Eye (tissue), 1 donor: ENCODE results near the gene PSMA3.

Experiments
- DNase-seq: peaks from one replicate; pipeline ENCODE4 v3.0.0-alpha.2; 2015

The PSMA3 gene

DNA sequence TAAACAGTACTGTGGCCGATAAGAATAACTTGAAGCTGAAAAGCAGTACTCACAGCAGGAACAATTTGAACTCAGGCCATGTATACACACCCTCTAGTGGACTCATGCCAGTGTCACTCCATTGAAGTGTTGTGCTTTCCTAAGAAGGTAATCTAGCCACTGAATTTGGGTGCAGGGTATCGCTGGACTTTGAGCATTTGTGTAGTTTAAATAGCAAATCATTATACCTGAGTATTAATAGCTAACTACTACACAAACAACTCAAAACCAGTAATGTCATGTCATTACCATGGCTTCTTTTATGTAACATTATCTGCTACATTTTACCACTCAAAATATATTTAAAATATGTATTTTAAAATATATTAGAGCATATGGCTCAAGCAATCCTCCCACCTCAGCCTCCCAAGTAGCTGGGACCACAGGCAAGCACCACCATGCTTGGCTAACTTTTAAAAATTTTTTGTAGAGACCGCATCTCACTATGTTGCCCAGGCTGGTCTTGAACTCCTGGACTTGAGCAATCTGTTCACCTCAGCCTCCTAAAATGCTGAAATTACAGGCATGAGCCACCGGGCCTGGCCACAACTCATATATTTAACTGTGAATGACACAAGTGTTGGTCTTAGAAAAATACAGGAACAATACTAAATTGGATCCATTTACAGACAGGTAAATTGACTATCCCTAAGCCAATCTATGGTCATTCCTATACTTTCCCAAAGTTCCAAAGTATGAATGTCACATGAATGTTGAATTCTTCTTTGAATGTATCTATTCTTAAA lies 28.1 kb downstream of the PSMA3 start:
- no peak for DNase-seq

- no peak for DNase-seq
These were observed 30.2 kb downstream of the PSMA3 start for GRCh38 chr14:58274881-58275280.

DNA sequence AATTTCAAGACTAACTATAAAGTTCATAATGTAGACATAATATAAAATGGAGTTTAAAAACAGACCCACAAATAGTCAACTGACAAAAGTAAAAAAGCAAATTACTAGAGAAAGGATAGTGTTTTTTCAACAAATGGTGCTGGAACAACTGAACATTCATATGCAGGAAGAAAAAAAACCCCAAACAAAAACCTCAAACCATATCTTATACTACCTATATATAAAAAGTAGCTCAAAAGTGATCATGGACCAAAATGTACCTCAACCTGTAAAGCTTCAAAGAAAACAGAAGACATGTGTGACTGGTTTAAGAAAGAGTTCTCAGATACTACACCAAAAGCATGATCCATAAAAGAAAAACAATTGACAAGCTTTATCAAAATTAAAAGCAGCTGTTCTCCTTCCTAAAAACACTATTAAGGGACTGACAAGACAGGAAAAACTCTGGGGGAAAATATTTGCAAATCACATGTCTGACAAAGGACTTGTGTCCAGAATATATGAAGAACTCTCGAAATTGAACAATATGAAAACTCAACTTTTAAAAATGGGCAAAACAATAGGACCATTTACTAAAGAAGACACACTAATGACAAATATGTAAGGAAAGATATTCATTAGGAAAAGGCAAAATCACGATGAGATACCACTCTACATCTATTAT lies 31.0 kb downstream of the PSMA3 start:
- no peak for DNase-seq

DNA sequence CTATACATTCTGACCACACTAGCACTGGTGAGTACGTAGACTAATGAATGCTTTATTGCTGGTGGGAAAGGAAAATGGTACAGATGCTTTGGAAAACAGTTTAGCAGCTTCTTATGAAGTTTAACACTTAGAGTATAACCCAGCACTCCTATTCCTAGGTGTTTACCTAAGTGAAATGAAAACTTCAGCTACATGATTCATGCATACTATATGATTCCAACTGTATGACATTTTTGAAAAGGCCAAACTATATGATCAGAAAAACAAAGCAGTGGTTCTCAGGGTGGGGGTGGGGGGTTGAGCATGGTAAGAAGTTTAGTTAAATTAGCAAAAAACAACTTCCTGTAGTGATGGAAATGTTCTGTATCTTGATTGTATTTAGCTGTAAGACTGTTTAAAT lies 31.6 kb downstream of the PSMA3 start:
- no peak for DNase-seq

DNA sequence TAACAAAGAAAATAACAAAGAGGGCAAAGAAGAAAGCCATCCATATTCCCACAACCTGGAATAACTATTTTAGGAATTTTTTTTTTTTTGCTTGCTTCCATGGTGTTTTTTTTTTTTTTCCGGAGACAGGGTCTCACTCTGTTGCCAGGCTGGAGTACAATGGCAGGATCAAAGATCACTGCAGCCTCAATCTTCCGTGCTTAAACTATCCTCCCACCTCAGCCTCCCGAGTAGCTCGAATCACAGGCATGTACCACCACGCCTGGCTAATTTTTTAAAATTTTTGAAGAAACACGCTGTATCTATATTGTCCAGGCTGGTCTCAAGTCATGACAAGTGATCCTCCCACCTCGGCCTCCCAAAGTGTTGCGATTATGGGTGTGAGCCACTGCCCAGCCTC lies 33.5 kb downstream of the PSMA3 start:
- DNase-seq: no peak

DNA sequence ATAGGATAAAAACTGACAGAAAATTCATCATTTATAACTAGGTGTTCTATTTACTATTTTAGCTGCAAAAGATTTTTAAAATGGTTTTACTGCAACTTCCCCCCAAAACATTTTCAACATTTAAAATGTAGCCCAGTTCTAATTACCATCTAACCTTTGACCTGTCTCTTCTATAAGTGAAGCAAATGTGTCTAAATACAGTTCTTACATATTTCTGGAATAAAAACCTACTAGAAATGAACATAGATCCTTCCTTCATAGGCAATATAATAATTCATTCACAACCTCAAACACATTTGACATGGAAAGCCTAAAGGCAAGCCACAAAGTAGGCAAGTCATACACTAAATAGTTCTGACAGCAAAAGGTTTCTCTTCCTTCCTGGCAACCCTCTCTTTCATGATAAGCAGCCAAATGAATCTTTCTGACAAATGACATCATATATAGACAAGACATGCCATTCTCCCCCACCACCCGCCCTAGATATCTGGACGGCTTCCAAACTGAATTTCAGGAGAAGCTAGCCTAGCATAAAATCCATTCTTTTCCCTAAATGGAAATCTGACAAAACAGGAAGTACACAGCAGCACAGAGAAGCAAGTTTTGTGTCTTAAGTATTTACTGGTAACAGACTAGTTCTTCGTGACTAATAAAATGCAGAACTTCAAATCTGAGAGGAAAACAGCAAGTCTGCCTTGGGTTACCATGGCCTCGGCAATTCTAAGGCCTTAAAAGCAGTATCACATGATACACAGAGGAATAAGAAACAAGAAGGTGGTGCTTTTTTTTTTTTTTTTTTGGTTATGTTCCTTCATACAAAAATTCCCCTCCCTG lies 36.5 kb downstream of the PSMA3 start:
- DNase-seq: peak; percentile 75

DNA sequence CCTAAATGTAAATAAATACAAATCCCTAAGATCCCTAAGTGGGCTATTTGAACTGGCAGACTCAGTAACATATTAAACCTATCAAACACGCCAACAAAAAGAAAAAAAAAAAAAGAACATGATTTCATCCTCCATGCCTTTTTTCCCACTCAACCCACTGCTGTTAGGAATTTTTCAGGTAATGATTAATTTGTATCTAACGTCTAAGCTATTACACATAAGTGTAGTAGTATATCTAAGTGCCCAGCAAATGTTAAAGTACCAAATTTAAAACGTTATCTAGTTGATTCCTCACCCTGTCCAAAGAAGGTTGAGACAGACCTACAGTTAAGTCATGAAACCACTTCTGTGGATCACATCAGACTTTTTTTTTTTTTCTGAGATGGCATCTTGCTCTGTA lies 37.3 kb downstream of the PSMA3 start:
- no peak for DNase-seq

- DNase-seq: no peak
These were observed 38.4 kb downstream of the PSMA3 start for GRCh38 chr14:58282925-58283593.

GRCh38 chr14:58283730-58284129 lies 39.1 kb downstream of the PSMA3 start:
- DNase-seq: no peak

DNA sequence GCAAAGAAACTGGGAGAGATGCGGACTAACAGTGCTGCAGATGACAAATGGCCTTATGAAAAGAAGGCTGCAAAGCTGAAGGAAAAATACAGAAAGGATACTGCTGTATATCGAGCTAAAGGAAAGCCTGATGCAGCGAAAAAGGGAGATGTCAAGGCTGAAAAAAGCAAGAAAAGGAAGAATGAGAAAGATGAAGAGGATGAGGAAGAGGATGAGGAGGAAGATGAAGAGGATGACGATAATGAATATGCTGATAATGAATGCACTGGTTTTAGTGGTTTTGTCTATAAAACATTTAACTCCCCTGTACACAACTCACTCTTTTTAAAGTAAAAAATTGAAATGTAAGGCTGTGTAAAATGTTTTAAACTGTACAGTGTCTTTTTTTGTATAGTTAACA lies 40.5 kb downstream of the PSMA3 start:
- DNase-seq: no peak

GRCh38 chr14:58287607-58288042 lies 43.0 kb downstream of the PSMA3 start:
- DNase-seq: no peak

- DNase-seq: no peak
These were observed 43.6 kb downstream of the PSMA3 start for GRCh38 chr14:58288106-58288792.

- DNase-seq: no peak
These were observed 47.0 kb downstream of the PSMA3 start for GRCh38 chr14:58291646-58292045.

- no peak for DNase-seq
These were observed 47.5 kb downstream of the PSMA3 start for GRCh38 chr14:58292187-58292586.

DNA sequence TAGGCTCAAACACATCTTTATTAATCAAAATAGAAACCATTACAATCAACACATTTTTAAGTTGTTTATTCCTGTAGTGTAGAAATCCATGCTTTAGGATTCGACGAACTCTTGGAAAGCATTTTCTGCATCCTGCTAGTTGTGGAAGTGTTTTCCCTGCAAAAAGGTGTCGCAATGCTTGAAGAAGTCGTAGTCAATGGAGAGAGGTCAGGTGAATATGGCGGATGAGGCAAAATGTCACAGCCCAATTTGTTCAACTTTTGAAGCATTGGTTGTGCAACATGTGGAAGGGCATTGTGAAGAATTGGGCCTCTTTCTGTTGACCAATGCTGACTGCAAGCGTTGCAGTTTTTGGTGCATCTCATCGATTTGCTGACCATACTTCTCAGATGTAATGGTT lies 49.6 kb downstream of the PSMA3 start:
- no peak for DNase-seq

- DNase-seq: peak; percentile 21
These were observed 52.1 kb downstream of the PSMA3 start for GRCh38 chr14:58296726-58297125.

DNA sequence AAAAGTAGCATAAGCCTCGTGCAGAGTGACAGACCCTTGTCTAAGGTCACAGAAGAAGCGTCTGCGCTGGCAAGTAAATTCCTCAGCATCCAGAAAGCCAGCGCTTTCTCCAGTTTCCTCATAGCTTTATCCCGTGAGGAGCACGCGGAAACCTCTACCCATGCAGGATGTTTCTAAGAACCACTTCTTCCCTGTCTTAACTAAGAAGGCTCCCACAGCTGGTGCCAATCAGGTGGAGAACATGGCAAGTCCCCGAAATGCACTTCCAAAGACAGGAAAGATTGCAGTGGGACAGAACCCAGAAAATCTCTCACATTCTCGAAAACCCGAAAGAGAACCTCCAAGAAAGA lies 52.7 kb downstream of the PSMA3 start:
- no peak for DNase-seq

- DNase-seq: peak; percentile 100
These were observed 53.3 kb downstream of the PSMA3 start for GRCh38 chr14:58297762-58298476.

DNA sequence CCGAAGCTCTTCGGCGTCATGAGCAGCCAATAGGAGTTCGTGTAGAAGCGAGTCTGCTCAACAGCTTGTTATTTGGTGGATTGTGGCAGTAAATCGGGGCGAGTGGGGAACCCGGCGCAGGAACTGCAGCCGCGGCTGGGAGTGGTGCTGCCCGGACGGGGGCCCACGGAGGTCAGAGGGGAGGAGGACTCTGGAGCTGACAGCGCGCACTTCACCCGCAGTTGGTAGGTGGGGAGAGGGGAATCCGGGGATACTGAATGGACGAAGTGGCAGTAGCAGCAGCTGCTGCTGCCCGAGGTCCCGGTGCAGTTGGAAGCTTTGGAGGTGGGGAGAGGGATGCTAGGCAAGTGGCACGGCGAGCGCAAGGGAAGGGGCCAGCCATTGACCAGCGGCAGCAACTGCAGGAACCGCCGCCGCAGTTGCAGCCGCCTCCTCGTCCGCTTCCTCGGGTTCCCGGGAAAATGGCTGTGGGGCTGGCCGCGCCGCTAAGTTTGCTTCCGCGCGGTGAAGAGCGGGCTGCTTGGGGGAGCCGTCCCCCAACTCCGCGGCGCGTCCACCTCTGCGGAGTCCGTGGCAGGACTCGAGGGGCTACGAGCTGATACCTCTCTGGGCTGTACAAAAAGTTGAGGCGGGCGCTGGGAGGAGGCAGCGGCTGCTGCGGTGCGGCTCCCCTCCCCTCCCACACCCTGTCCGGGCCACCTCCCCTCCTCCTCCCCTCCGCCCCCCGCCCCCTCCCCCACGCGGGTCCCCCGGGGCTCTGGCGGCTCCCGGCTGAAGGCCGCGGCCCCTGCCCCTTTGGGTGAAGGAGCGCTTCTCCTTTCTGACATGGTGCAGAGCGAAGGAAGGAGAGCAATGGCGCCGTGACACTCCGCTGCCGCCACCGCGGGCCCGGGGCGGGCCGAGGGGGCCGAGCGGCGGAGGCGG lies 54.1 kb downstream of the PSMA3 start, which contains the start of gene ARID4A:
ARID4A (plus strand) TSS at position 79 of the 924 bp plus-strand sequence. CDS start 1,300 bp downstream, outside the sequence.
- DNase-seq: peak; percentile 81
